Eye (tissue), 1 donor: ENCODE measurements around the gene MPHOSPH10.
"Not testable (repeated sequence)": the region's sequence is repeated elsewhere in the genome, so short reads cannot be mapped to it uniquely, and the experiment has no call there.

Source experiments
- DNase-seq: peaks from one replicate; pipeline ENCODE4 v3.0.0-alpha.2; 2015

Gene MPHOSPH10, protein sequence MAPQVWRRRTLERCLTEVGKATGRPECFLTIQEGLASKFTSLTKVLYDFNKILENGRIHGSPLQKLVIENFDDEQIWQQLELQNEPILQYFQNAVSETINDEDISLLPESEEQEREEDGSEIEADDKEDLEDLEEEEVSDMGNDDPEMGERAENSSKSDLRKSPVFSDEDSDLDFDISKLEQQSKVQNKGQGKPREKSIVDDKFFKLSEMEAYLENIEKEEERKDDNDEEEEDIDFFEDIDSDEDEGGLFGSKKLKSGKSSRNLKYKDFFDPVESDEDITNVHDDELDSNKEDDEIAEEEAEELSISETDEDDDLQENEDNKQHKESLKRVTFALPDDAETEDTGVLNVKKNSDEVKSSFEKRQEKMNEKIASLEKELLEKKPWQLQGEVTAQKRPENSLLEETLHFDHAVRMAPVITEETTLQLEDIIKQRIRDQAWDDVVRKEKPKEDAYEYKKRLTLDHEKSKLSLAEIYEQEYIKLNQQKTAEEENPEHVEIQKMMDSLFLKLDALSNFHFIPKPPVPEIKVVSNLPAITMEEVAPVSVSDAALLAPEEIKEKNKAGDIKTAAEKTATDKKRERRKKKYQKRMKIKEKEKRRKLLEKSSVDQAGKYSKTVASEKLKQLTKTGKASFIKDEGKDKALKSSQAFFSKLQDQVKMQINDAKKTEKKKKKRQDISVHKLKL

DNA sequence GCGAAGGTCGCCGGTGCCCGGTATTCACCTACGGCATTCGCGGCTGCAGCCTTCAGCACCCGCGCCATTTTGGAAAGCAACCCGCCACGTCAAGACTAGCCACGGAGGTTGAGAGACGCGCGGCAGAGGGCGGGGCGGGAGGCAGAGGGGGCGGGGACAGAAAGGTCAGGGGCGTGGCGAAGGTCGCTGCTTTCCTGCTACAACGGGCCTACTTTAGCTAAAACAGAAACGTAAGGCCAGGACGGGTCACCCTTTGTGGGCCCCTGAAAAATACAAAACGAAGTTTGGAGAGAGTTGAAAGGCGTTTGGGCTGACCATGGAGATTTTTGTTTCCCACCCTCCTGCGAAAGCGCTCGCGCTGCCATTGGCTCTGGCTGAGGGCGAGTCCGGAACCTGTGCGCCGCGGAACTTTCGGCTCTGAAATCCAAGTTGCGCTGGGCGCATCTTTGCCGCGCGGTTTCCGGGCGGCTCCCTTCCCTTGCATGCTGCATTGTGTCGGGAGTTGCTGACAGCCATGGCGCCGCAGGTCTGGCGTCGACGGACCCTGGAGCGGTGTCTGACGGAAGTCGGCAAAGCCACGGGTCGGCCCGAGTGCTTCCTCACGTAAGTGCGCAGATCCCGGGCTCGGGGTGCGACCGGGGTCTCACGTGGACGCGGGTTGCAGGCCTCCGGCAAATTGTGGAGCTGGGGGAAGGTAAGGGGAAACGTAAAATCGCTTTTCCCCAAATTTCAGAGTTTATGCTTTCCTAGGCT lies at the start of gene MPHOSPH10, which contains the start of gene MCEE:
Gene MPHOSPH10 (plus strand): TSS at position 483 of the 753 bp plus-strand sequence. CDS start 32 bp downstream, at position 515.
Gene MCEE (minus strand): TSS at position 78 of the 753 bp plus-strand sequence. CDS start 10 bp downstream, at position 68.
- peak; percentile 96 for DNase-seq

DNA sequence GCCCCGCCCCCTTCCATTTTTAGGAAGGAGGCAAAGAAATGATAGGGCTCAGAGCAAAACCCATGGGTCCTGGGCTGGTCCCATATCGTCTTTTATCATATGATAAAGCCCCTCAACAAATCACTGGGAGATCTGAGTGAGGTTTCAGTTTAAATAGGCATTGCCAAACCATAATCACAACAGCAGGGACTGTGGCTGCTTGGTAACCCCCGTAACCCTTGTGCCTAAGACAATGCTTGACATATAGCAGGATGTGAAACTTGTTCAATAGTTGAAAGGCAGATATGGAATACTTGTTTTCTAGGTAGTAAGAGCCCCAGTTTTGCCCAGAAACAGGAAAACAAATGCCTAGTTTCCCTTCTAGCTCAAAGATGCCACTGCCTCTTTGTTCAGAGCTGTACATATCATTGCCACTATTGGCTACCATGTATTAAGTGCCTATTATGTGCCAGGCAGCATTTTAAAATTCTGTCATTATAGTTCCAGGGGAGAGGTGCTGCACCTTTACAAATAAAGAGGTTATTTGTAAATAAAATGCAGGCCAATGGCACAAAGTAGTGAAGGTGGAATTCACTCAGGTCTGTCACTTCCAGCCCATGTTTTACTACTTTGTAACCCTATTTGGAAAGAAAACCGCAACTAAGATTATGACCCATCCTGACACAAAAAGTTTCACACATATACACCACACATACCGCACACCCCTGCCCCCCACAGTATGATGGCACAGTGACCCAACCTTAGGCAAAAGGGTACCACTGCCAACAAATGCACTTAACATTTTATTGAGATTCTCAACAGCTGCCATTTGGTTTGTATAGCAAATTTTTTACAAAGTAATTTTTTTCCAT lies 47.8 kb upstream of the MPHOSPH10 start:
- no peak for DNase-seq

DNA sequence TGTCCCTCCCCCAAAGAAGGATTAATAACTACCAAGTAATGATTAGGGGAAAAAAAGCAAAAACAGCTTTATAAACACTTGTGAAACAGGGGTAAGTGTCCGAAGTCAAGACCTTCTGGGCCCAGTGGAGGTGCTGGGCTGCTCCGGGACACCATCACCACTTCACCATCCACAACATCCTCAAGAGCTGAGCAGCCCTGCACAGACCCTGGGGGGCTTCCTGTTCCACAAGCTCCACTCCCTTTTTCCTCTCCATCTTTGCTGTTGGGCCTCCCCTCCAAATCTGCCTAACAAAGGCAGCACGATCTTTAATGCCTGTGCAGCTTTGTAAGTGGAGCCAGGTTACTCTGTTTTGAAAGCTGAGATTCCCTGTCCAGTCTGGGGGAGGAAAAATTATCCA lies 47.1 kb upstream of the MPHOSPH10 start:
- not testable (repeated sequence) for DNase-seq

DNA sequence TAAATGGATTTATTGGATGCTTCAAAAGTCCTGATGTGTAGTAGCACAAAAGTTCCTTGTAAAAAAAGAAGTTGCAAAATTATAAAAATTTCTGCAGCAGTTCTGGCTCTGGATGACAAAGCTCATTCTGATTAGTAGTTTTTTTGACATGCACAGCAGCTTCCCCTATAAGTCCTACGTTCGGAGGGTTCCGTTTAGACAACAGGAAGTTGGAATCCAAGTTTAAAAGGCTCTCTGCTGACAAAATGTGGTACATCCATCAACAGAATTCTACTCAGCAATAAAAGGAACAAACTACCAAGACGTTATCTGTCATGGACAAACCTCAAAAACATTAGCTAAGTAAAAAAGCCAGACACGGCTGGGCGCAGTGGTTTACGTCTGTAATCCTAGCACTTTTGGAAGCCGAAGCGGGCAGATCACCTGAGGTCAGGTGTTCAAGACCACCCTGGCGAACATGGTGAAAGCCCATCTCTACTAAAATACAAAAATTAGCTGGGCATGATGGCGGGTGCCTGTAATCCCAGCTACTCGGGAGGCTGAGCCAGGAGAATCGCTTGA lies 46.6 kb upstream of the MPHOSPH10 start:
- not testable (repeated sequence) for DNase-seq

DNA sequence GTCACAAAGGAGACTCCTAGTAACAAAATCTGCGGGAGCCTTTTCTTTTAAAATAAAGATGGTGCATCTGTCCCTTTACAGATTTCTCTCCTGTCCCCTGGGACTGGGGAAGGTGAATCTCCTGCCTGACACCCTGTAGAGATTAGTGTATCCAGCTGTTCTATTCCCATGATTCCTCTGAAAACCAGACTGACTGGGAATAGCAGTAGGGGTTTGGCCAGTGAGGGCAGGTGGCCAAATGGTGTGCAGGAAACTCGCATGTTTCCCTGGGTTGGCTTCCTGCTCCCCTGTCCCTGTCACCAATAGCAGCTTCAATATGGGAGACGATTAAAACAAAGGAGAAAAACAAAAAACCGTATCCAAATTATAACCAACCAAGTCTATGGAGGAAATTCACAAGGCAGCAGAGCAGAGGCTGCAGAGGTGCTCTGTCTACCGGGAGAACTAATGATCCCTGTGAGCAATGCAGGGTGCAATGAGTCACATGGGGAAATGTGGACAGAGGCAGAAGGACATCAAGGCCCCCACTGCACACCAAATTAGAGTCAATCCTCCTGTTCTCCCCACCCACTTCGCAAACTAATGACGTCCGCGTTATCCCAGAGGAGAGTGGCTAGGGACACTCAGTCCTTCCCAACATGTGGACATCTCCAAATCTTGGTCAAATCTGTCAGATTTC lies 45.0 kb upstream of the MPHOSPH10 start:
- not testable (repeated sequence) for DNase-seq

DNA sequence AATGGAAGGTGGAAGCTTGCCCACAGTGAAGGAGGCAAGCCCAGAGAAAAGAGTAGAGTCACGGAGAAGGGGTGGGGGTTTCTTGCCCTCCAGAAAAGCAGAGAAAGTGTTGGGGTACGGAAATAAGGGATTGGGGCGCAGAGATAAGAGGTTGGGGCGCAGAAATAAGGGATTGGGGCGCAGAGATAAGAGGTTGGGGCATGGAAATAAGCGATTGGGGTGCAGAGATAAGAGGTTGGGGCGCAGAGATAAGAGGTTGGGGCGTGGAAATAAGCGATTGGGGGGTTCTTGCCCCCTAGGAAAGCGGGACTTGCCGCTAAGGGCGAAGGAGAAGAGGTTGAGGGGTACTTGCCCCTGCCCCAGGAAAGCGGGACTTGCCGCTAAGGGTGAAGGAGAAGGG lies 41.0 kb upstream of the MPHOSPH10 start:
- DNase-seq = not testable (repeated sequence)

DNA sequence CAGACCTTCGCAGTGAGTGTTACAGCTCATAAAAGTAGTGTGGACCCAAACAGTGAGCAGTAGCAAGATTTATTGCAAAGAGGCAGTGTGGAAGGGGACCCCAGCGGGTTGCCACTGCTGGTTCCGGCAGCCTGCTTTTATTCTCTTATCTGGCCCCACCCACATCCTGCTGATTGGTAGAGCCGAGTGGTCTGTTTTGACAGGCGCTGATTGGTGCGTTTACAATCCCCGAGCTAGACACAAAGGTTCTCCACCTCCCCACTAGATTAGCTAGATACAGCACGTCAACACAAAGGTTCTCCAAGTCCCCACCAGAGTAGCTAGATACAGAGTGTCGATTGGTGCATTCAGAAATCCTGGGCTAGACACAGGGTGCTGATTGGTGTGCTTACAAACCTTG lies 38.6 kb upstream of the MPHOSPH10 start:
- DNase-seq = not testable (repeated sequence)

DNA sequence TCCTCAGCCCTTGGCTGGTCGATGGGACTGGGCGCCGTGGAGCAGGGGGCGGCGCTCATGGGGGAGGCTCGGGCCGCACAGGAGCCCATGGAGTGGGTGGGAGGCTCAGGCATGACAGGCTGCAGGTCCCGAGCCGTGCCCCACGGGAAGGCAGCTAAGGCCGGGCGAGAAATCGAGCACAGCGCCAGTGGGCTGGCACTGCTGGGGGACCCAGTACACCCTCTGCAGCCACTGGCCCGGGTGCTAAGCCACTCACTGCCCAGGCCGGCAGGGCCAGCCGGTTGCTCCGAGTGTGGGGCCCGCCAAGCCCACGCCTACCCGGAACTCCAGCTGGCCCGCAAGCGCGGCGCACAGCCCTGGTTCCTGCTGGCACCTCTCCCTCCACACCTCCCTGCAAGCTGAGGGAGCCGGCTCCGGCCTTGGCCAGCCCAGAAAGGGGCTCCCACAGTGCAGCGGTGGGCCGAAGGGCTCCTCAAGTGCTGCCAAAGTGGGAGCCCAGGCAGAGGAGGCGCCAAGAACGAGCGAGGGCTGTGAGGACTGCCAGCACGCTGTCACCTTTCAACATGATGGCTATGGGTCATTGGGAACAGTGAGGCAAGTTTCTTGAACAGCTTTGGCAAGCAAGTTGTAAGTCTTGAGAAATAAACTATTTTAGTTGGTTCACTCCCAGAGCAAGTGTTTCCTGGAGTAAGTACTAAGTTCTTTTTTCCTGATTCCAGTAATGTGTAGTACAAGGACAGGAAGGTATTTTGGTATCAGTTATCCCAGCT lies 37.8 kb upstream of the MPHOSPH10 start:
- DNase-seq = not testable (repeated sequence)

DNA sequence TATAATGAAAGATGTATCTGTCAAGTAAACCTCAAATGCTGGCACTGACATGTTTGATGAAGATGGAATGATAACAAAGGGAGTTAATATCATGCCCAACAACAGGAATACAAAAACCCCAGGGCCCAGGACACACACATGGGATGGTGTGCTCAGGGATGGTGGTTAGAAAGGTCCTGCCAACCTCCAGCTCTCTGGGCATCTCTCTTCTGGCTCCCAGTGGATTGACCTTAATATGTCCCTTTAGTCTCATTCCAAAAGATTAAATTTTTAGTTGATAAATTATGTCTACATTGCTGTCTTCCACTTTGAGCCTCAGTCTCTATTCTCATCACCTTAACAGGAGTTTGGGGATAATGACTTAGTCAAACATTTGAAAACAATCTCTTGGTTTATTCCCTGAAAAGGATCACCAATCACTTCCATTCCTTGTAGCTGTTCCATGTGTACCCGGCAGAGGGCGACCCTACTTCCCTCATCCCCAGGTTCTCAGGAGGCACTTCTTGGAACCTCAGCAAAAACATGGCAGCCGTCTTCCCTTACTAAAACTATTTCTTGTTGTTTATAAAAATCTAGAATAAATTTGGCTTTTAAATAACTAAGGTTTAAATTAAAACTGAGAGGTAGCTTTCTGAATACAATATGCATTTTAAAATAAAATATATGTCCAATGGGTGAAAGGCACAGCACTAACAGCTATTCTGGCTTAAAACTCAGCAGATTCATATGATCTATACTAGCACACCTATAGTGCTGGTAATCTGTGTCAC lies 30.1 kb upstream of the MPHOSPH10 start:
- peak; percentile 52 for DNase-seq

DNA sequence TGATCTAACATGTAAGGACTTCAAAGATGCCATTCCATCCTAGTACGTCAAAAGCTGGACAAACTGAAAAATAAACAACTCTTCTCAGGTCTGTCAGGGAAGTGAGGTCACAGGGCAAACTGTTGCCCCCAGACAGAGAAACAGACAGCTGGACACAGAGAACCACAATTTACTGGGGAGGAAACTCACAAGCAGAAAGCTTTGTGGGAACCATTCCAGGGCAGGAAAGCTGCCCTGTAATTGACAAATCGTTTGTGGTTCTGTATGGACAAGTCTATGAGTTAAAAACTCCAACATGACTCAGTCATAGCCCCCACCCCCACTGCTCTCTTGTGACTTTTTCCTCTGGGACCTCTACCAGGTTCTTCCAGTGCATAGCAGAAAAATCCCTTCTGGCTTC lies 28.8 kb upstream of the MPHOSPH10 start:
- no peak for DNase-seq

DNA sequence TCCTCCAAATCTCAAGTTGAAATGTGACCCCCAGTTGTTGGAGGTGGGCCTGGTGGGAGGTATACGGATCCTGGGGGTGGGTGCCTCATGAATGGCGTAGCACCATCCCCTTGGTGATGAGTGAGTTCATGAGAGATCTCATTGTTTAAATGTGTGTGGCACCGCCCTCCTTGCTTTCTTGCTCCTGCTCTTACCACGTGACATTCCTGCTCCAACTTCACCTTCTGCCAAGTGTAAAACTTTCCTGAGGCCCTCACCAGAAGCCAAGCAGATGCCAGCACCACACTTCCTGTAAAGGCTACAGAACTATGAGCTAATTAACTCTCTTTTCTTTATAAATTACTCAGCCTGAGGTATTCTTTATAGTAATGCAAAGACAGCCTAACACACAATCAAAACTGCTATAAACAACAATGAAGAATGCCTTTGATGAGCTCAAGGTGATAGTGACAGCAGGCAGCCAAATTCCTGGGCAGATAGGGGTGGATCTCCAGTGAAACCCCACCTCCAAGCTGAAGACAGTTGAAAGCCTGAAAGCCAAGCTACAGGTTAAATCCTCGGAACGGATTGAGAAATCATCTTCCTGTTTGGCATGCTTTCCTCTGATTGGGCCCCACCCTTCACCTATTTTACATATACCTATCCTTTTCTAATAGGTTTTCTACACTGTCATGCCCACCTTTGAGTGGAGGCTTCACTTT lies 27.3 kb upstream of the MPHOSPH10 start:
- no peak for DNase-seq

DNA sequence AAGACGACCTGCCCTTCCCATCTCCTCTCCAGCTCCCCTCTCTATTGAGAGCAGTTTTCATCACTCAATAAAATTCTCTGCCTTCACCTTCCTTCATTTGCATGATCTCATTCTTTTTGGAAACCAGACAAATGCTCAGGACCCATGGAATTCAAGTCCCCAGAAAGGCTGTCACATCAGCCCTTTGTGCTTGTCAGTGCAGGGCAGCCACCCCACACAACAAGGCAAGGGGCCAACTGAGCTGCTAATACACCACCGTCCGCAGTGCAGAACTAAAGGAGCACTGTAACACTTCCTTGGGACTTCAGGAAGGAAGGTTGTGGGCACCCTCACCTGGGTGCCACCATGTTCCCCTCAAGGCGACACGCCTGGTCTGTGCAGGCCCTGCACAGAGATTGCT lies 26.6 kb upstream of the MPHOSPH10 start:
- DNase-seq = no peak

DNA sequence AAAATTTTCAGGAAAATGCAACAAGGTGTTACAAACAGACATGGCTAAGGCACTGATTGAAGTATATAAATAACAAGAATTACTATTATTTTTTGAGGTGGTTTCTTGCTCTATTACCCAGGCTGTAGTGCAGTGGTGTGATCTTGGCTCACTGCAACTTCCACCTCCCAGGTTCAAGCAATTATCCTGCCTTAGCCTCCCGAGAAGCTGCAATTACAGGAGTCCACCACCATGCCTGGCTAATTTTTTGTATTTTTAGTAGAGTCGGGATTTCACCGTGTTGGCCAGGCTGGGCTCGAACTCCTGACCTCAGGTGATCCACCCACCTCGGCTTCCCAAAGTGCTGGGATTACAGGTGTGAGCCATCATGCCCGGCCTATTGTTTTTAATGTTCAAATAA lies 24.0 kb upstream of the MPHOSPH10 start:
- DNase-seq = not testable (repeated sequence)

DNA sequence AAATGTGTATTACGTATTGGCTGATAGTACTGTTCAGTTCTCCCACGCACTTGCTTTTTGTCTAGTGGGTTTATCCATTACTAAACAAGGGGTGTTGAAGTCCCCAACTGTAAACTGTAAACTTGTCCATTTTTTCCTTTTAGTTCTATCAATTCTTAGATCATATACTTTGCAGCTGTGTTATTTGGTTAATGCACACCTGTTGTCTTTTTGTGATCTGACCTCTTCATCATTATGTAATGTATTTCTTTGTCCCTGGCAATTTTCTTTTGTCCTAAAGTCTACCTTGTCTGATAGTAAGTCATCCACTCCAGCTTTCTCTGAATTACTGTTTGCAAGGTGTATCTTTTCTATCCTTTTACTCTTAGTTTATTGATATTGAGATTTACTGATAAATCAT lies 22.3 kb upstream of the MPHOSPH10 start:
- no peak for DNase-seq

DNA sequence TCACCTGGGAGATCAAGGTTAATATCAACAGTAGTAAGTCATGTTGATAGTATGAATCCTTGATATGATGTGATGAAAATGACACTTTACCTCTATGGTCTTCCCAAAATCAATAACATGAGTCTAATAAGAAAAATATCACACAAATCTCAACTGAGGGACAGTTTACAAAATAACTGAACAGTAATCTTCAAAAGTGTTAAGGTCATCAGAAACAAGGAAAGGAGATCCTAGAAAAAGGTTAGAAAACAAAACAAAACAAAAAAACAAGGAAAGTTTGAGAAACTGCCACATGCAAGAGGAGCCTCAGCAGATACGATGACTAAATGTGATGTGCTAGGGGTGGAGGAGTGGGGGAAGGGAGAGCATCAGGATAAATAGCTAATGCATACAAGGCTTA lies 16.6 kb upstream of the MPHOSPH10 start:
- no peak for DNase-seq

DNA sequence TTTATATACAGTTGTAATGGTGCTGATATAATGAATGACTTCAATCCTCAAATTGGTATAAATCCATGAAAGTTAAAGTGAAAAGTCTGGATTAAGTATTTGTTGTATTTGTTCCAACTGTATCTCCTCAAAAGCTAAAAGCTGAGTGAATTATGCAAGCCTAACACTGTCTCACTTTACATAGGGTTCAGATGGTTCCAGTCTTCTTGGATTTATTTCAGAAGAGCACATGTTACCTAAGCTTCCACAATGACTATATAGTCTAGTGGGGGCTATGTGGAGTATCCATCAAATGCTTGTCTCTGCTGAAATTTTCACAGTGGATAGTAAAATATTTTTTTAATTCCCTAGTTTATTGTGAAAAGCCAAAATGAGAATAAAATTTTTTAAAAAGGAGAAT lies 13.4 kb upstream of the MPHOSPH10 start:
- DNase-seq = no peak

DNA sequence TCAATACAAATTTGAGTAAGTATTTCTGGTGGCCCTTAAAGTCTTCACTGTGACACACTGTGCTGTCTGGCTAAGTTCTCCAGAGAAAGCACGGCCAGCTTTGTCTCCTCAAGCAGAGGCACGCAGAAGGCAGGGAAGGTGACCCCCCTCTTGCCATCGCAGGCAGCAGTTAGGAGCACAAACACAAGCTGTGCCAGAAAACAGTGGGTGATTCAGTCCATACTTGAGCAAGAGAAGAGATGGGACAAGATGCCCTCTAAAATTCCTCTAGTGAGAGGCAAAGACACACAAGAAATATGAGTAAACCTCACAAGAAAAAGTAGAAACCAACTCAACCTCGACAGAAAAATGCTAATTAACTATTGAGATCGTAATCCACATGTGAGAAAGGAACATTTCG lies 10.2 kb upstream of the MPHOSPH10 start:
- DNase-seq = no peak

DNA sequence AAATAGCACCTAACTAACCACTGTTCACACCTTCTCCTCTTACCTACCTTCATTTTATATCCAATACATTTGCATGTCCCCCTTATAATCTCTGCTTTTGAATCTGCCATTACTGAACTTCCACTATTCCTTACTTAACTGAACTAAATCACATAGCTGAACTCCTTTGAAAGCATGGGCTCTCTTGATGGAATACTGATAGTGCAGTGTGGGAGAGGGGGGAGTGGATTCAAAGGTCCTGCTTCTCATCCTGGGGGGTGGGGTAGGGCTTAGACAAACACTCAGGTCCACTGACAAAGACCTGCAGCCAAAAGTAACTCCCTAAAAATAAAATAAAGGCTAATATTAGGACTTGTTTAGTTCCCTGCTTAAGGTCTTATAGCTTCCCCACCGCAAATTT lies 9.0 kb upstream of the MPHOSPH10 start:
- DNase-seq = no peak
